Measurements from ENCODE around the gene CD8B. TPM values are rescaled to one million over a fixed set of nuclear protein-coding genes. Genes with fewer than 3 reads are reported as not detected.

Gene CD8B
- total and polyA plus RNA-seq, 2 of the 8 experiments (the other 6 are each of a cell fraction or from before 2014, with no cell fraction given): 0.35 to 0.63 TPM

- no peak overlapping the region for H3K4me3 ChIP-seq (ENCODE audit: extremely low read depth in 1 of 4, insufficient read depth in 2 of 4, low read depth in 3 of 4, low read length in 4 of 4)
- H3K23me2 ChIP-seq (ENCODE audit: low read depth, low read length): no peaks in the 10 kb centered on the region
- no peak overlapping the region for H2BK5ac ChIP-seq (ENCODE audit: low read depth, low read length)
- H3K27ac ChIP-seq (ENCODE audit: low read depth, low read length): no peak overlapping the region
- CTCF ChIA-PET (ENCODE audit: partially characterized antibody): interaction anchor here (0.9 kb wide), 1 partner anchor 8 kb away, joined by 4 read pairs; no protein-coding TSS in a partner anchor
- no peaks in the 10 kb centered on the region for H3K79me1 ChIP-seq (ENCODE audit: low read depth, low read length)
- FAIRE-seq (no peak), DNase-seq (ENCODE audit: low read depth in 1 of 2, low spot score in 2 of 2) (no peak)
- no peak overlapping the region for H2BK20ac ChIP-seq (ENCODE audit: low read length)
- H3K9ac ChIP-seq (replicated peaks in 1 of 4; ENCODE audit: extremely low read depth in 1 of 4, low read depth in 3 of 4, low read length in 3 of 4): no peak overlapping the region
- 79% methylated on average over 5 of the region's 5 CpGs; no CpG with 5 or more reads in 1 of the 2 experiments for WGBS, 2 experiments (ENCODE audit: extremely low coverage in 1 of 2, insufficient coverage in 1 of 2, insufficient read length in 1 of 2, insufficient replicate concordance in 2 of 2, low coverage in 1 of 2, low lambda C conversion rate in 2 of 2, missing lambda C conversion rate in 1 of 2)
- no peak overlapping the region for H4K91ac ChIP-seq (replicated peaks; ENCODE audit: insufficient read length, low read length)
- no peaks in the 10 kb centered on the region for H3K79me2 ChIP-seq (ENCODE audit: control insufficient read depth in 1 of 2, insufficient read depth in 2 of 2, low read length in 2 of 2)
- H3K36me3 ChIP-seq (ENCODE audit: control insufficient read depth in 2 of 4, insufficient read depth in 4 of 4, low read length in 3 of 4): peaks cover 0 to 30% (median 22%) of the 10 kb centered on the region in 4 experiments; a peak in 7 of 8 replicates
- no peak overlapping the region for H3K23ac ChIP-seq (ENCODE audit: insufficient read length)
- no peak overlapping the region for H2AFZ ChIP-seq (ENCODE audit: low read length)
- H3K56ac ChIP-seq (replicated peaks; ENCODE audit: insufficient read length, low read depth, low read length): no peak overlapping the region
- H3K14ac ChIP-seq (ENCODE audit: insufficient read length): no peak overlapping the region
- H3K27me3 ChIP-seq (replicated peaks in 1 of 4; ENCODE audit: control insufficient read depth in 3 of 4, extremely low read depth in 1 of 4, insufficient read depth in 3 of 4, low read length in 3 of 4): no peaks in the 10 kb centered on the region
- no peak overlapping the region for H4K5ac ChIP-seq (ENCODE audit: insufficient read length, low read depth, low read length)
- H2BK15ac ChIP-seq (ENCODE audit: low read length): no peak overlapping the region
- H3K4me2 ChIP-seq (ENCODE audit: insufficient read depth in 1 of 2, low read depth in 2 of 2, low read length in 2 of 2): no peak overlapping the region
- H2BK120ac ChIP-seq (replicated peaks; ENCODE audit: low read depth, low read length): no peak overlapping the region
- H4K8ac ChIP-seq (ENCODE audit: extremely low read depth, insufficient read depth, low read length): no peak overlapping the region
- H3K4ac ChIP-seq (replicated peaks; ENCODE audit: insufficient read length, low read depth, low read length): no peak overlapping the region
- POLR2A ChIA-PET (ENCODE audit: partially characterized antibody): no interaction called here
- no peaks in the 10 kb centered on the region for H3K9me3 ChIP-seq (ENCODE audit: insufficient read depth in 2 of 2, low read depth in 1 of 2, low read length in 1 of 2)
- H4K20me1 ChIP-seq (replicated peaks in 1 of 2; ENCODE audit: control insufficient read depth in 1 of 2, insufficient read depth in 2 of 2, low read length in 2 of 2): peaks cover 0 to 7% of the 10 kb centered on the region in 2 experiments
- H3K4me1 ChIP-seq (replicated peaks in 1 of 4; ENCODE audit: control insufficient read depth in 3 of 4, insufficient read depth in 4 of 4, low read length in 3 of 4): peaks cover 0 to 3% (median 0%) of the 10 kb centered on the region in 4 experiments; a peak in 1 of 7 replicates
- H2AK5ac ChIP-seq (ENCODE audit: low read depth, low read length): no peak overlapping the region
- H3K18ac ChIP-seq (ENCODE audit: extremely low read depth, low read length): no peak overlapping the region
- no peak overlapping the region for H2BK12ac ChIP-seq (ENCODE audit: low read depth, low read length)
- TF ChIP-seq YY1 (IDR thresholded peaks at IDR 0.05; ENCODE audit: low read depth, low read length) (no peak), FOSL1 (IDR thresholded peaks at IDR 0.05; ENCODE audit: insufficient read depth, low read depth, low read length) (no peak)
Measured at GRCh38 chr2:86772611-86773010, 89.1 kb downstream of the CD8B start.

Data from H1 (cell line).